Peyer's patch (tissue), 4 donors: Measurements from ENCODE around the gene CLEC12A.

Experiments
- POLR2A ChIP-seq, 2 donors: fragments of 450-650 bp; IDR thresholded peaks; one replicate each; pipeline ENCODE4 v1.5.1; 2017; ENCODE audit warnings: antibody characterized with exemption in 2 of 2, mild to moderate bottlenecking in 2 of 2, moderate library complexity in 2 of 2
- TF ChIP-seq, protein P1 (sequence below), 6 experiments: fragments of 450-650 bp in 4 of 6; fragments of 200-600 bp in 2 of 6; sonication (generic) in 1 of 6; IDR thresholded peaks; one replicate each; pipeline ENCODE4 v1.5.1; 2017 to 2019; ENCODE audit warnings: antibody characterized with exemption in 6 of 6, mild to moderate bottlenecking in 3 of 6, moderate library complexity in 1 of 6

DNA sequence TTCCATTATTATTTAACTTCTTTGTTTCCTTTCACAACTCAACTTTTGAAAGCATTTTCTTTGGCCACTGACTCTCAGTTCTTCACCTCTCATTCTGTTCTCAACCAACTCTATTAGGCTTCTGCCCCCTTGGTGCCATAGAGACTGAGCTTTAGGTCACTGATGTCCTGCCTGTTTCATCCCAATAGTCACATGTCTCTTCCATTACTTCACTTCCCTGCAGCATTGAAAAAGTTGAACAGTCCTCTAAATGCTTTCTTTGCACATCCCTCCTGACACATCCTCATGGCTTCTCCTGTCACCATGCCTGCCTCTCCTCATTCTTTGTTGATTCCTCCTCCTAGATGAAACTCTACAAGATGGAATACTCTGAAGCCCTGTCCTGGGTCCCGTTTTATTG is 2.7 kb downstream of the CLEC12A start:
- TF ChIP-seq, protein P1, sequence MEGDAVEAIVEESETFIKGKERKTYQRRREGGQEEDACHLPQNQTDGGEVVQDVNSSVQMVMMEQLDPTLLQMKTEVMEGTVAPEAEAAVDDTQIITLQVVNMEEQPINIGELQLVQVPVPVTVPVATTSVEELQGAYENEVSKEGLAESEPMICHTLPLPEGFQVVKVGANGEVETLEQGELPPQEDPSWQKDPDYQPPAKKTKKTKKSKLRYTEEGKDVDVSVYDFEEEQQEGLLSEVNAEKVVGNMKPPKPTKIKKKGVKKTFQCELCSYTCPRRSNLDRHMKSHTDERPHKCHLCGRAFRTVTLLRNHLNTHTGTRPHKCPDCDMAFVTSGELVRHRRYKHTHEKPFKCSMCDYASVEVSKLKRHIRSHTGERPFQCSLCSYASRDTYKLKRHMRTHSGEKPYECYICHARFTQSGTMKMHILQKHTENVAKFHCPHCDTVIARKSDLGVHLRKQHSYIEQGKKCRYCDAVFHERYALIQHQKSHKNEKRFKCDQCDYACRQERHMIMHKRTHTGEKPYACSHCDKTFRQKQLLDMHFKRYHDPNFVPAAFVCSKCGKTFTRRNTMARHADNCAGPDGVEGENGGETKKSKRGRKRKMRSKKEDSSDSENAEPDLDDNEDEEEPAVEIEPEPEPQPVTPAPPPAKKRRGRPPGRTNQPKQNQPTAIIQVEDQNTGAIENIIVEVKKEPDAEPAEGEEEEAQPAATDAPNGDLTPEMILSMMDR (IDR thresholded peaks at IDR 0.05), result no peak
- no peak for TF ChIP-seq POLR2A (IDR thresholded peaks at IDR 0.05)
